ENCODE data around the gene CTIF.

GRCh38 chr18:48752928-48753327, 214.1 kb downstream of the CTIF start:
- no peak for TF ChIP-seq CTCF (IDR thresholded peaks at IDR 0.05)
- TF ChIP-seq ZFX (IDR thresholded peaks at IDR 0.05; ENCODE audit: borderline replicate concordance), result no peak

Measured in 22Rv1 (cell line).